Fibroblast of the aortic adventitia (primary cell): ENCODE results near the gene DCDC2B. TPM values are rescaled to one million over a fixed set of nuclear protein-coding genes. Genes with fewer than 3 reads are reported as not detected.

Experiments
- DNase-seq: peaks from one replicate; pipeline ENCODE4 v3.0.0-alpha.2; 2010; ENCODE audit warnings: low read depth
- H3K4me3 ChIP-seq: 2 replicates; pipeline ENCODE4 v1.5.1; 2011; ENCODE audit warnings: low read depth, mild to moderate bottlenecking, control low read depth, low read length, moderate library complexity
- CTCF ChIP-seq: IDR thresholded peaks from 2 replicates; pipeline ENCODE4 v1.5.1; 2011; ENCODE audit warnings: mild to moderate bottlenecking, low read length, control low read depth, inconsistent platforms; ENCODE audit not compliant: insufficient read depth
- total RNA-seq: library from RNA; depleted of rRNA; stranded (reverse); fragments of >200 nt; gene quantifications from 2 replicates; pipeline ENCODE4 v1.2.3, GENCODE V29; 2012; ENCODE audit warnings: low replicate concordance

The DCDC2B gene
- total RNA-seq, 1 donor = not detected

- TF ChIP-seq CTCF = no peak
- H3K4me3 ChIP-seq = no peak overlapping the region
- DNase-seq = no peak
Measured at GRCh38 chr1:32247452-32247851, 38.6 kb downstream of the DCDC2B start.

GRCh38 chr1:32247983-32248889 is 39.3 kb downstream of the DCDC2B start:
- no peak overlapping the region for H3K4me3 ChIP-seq
- peak; percentile 66 for DNase-seq
- TF ChIP-seq CTCF = peak; percentile 83

- H3K4me3 ChIP-seq = no peak overlapping the region
- no peak for DNase-seq
- TF ChIP-seq CTCF = no peak
Measured at GRCh38 chr1:32249831-32250525, 41.1 kb downstream of the DCDC2B start.

GRCh38 chr1:32250893-32251716 is 42.2 kb downstream of the DCDC2B start, which contains the start of gene LCK:
Gene LCK (plus strand): TSS chr1:32251265. CDS start chr1:32274330, 23,065 bp downstream.
- TF ChIP-seq CTCF = no peak
- DNase-seq = no peak
- H3K4me3 ChIP-seq = no peak within 1 kb of the TSS

GRCh38 chr1:32255072-32256071 is 46.5 kb downstream of the DCDC2B start:
- TF ChIP-seq CTCF = no peak

More at GRCh38 chr1:32255072-32256071, 46.5 kb downstream of the DCDC2B start:
- no peak overlapping the region for H3K4me3 ChIP-seq
- no peak for DNase-seq
